NCI-H526 treated with DMSO at 0.1 percent for 48 hours (cell line): Measurements from ENCODE around the gene TAF1L.

Source experiments
- DNase-seq: peaks from one replicate; lab custom pipeline; 2025; lab: John Stamatoyannopoulos, UW

Gene TAF1L

GRCh38 chr9:32589083-32589723 is 46.3 kb downstream of the TAF1L start:
- peak; percentile 23 for DNase-seq

- no peak for DNase-seq
Measured at GRCh38 chr9:32587901-32588300, 47.6 kb downstream of the TAF1L start.

DNA sequence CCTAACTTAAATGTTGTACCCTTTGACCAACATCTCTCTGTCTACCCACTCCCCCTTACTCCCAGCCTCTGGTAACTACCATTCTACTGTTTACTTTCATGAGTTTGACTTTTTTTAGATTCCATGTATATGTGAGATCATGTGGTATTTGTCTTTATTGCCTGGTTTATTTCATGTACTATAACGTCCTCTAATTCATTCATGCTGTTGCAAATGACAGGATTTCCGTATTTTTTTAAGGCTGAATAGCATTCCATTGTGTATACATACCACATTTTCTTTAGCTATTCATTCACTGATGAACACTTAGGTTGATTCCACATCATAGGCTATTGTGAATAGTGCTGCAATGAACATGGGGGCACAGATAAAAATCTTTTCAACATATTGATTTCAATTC is 50.7 kb downstream of the TAF1L start:
- no peak for DNase-seq

- DNase-seq: peak; percentile 36
Measured at GRCh38 chr9:32581512-32582143, 53.8 kb downstream of the TAF1L start.

- DNase-seq: no peak
Measured at GRCh38 chr9:32580631-32581300, 54.7 kb downstream of the TAF1L start.

DNA sequence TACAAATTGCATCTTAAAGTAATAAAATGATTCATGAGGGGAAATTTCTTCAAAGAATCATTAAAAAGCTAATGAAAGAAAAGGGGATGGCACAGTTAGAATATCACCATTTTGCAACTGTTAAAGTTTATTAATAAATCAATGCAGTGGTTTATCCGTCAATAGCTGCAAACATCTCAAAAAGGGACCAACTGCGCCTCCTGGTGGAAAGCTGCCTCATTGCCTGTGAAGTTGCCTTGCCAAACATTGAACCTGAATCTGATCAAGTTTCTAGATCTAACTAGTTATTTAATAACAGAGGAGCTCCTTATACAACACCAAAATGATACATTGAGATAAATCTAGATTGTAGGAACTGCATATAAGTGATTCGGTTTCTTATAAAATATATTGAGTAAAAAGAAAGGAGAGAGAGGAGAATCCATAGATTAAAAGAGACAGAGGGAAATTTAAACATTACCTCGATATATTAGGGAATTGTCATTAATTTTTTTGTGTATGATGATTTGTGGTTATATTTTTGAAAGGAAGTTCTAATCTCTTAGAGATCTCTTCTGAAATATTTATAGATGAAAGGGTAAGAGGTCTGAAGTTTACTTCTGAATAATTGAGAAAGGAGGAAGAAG is 55.6 kb downstream of the TAF1L start:
- peak; percentile 21 for DNase-seq
